GM13977 (cell line): Measurements from ENCODE around the gene ZFAND4.

ENCODE experiments used
- DNase-seq: peaks from one replicate; pipeline ENCODE4 v3.0.0; 2012; ENCODE audit warnings: low spot score
- in situ Hi-C: fragments of 300-500 bp; cut with MboI; formaldehyde crosslinking; loops from one replicate; pipeline ENCODE4 v1.12.0; 2022; ENCODE audit warnings: low sequenced_read_pairs, low pct_unique_long_range_greater_than_20kb, mixed read lengths, inconsistent platforms; ENCODE audit not compliant: unreplicated experiment
- TF ChIP-seq, protein P1 (sequence below): IDR thresholded peaks from 2 replicates; pipeline ENCODE4 v1.5.1; 2012; ENCODE audit warnings: mild to moderate bottlenecking, control low read depth; ENCODE audit not compliant: insufficient read depth; ENCODE audit errors: extremely low read depth, missing control alignments

The ZFAND4 gene

DNA sequence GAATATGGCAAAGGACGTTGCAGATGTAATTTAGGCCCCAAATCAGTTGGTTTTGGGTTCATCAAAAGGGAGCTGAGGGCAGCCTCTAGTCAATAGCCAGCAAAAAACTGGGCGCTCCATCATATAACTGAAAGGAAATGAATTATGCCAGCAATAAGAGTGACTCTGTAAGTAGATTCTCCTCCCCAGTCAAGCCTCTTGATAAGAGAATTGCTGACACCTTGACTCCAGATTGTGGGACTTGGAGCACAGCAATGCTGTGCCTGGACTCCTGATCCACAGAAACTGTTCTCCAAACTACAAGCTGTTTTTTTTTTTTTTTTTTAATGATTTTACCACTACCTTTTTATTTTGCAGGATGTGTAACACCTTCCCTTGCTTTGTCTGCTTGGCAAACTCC, 25.5 kb downstream of the ZFAND4 start:
- TF ChIP-seq, protein P1, sequence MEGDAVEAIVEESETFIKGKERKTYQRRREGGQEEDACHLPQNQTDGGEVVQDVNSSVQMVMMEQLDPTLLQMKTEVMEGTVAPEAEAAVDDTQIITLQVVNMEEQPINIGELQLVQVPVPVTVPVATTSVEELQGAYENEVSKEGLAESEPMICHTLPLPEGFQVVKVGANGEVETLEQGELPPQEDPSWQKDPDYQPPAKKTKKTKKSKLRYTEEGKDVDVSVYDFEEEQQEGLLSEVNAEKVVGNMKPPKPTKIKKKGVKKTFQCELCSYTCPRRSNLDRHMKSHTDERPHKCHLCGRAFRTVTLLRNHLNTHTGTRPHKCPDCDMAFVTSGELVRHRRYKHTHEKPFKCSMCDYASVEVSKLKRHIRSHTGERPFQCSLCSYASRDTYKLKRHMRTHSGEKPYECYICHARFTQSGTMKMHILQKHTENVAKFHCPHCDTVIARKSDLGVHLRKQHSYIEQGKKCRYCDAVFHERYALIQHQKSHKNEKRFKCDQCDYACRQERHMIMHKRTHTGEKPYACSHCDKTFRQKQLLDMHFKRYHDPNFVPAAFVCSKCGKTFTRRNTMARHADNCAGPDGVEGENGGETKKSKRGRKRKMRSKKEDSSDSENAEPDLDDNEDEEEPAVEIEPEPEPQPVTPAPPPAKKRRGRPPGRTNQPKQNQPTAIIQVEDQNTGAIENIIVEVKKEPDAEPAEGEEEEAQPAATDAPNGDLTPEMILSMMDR = no peak
- in situ Hi-C loops = no loop called here
- DNase-seq = no peak

DNA sequence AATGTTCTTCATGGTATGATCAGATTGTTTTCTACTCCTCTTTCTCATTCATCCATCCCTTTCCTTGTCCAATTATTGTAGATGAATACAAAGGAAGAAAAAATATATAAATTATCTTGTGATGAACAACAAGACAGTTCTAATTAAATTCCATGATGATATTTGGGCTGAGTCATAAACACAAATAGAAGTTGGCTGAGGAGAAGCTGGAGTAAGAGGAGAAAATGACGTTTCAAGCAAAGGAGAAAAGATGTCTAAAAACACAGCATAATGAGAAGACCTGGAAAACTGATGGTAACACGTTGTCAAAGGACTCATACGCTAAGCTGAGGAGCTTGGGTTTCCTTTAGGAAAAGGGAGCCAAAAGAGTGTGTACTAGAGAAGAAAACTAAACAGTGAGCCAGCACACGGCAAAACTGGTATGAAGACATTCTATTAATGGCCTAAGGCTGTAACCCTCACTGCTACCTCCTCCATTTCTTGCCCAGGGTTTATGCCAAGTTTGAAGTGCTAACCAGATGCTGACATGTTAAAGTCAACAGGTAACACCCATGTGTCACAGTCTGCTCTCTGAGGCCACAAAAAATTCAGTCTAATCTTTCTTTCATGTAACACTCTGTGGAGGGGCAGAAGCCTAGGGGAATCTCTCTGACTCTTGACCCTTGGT, 26.1 kb downstream of the ZFAND4 start:
- in situ Hi-C loops = no loop called here
- DNase-seq = no peak
- TF ChIP-seq, protein P1 = no peak

DNA sequence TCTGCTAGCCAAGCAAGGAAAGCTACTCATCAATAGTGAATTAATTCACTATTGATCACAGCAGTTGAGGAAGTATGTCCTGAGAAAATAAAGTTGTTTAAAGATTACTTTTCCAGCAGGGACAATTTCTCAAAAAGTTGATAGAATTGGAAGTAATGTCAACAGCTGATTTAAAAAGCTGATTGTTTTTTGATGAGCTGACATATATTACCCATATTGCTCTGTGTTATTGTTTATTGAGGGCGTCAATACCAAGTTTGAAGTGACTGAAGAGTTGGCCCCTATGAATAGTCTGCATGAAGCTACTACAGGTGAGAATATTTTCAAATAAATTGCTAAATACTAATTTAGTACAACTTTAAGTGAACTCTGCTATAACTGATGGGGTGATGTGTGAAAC, 28.0 kb downstream of the ZFAND4 start:
- DNase-seq = no peak
- TF ChIP-seq, protein P1 = no peak
- in situ Hi-C loops = no loop called here

DNA sequence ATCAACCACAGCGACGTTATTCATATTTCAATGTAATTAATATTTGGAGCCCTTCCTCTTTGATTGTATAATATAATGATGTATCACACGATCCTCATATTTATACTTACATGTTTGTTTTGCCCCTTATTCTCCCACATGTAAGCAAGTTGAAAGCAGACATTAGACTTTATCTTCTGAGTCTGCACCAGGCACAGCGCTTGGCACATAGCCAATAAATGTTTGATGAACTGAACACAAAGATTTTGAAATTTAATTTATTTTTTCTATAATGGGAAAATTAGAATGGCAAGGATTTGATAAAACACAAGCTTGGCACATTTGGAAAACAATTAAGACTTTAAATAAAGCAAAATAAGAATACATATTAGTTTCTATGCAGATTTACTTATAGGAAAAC, 31.6 kb downstream of the ZFAND4 start:
- DNase-seq = no peak
- in situ Hi-C loops = no loop called here
- TF ChIP-seq, protein P1 = no peak

DNA sequence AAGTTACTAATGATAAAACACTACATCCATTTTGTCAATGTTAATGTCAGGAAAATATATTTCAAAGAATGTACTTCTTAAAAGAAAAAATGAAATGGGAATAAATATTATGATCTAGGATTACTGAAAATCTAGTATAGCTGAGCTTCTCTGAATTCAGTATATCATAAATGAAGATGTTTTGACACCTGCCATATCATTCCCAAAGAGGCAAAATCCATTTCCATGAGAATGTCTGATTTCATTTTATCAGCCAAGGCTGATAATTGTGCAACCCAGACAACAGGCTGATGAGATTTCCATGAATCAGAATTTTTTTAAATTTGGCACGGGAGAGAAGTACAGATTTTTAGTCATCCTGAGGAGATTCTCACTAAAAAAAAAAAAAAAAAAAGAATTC, 32.5 kb downstream of the ZFAND4 start:
- no peak for DNase-seq
- in situ Hi-C loops = no loop called here

DNA sequence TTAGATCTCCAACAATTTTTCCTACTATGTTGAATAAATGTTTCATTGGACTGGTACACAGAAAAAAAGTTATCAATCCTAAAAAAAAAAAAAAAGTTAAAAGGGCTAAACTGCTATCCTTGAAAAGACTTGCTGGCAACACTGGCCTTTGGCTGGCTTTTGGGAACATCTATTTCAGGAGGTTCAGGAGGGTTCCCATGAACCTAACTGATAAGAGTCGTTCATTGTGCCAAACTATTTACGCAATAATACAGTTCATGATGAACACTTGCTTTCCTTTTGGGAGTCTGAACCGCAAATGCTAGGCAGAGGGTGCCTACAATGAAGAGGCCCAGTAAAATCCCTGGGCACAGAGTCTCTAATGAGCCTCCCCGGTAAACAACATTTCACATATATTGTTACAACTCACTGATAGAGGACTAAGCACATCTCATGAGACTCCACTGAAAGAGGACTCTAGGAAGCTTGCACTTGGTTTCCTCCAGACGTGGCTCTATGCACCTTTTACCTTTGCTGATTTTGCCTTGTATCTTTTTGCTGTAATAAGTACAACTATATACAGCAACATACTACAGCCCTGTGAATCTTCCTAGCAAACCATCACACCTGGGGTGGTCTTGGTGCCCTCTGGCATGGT, 45.0 kb downstream of the ZFAND4 start:
- TF ChIP-seq, protein P1 = no peak
- in situ Hi-C loops = no loop called here
- no peak for DNase-seq

More for the DNA sequence above, 32.5 kb downstream of the ZFAND4 start:
- TF ChIP-seq, protein P1 = no peak
